Panc1 (cell line): ENCODE measurements around the gene ATF6B.

Experiments
- POLR2AphosphoS5 ChIP-seq: IDR thresholded peaks from 2 replicates; pipeline ENCODE4 v1.6.1; 2012; ENCODE audit warnings: mild to moderate bottlenecking, low read depth, low read length, moderate library complexity
- SIN3A ChIP-seq: IDR thresholded peaks from 2 replicates; pipeline ENCODE4 v1.6.1; 2012; ENCODE audit warnings: low read depth, mild to moderate bottlenecking, low read length, moderate library complexity, borderline replicate concordance; ENCODE audit not compliant: insufficient read depth
- TCF7L2 ChIP-seq: IDR thresholded peaks from 2 replicates; pipeline ENCODE4 v1.6.1; 2011; ENCODE audit warnings: mild to moderate bottlenecking, low read depth, low read length, inconsistent platforms
- TF ChIP-seq, protein P1 (sequence below): fragments of 450-650 bp; IDR thresholded peaks from 2 replicates; pipeline ENCODE4 v1.5.1; 2017; ENCODE audit warnings: mild to moderate bottlenecking
- TF ChIP-seq, protein P2 (sequence below), 2 experiments: IDR thresholded peaks; 2 replicates each; pipeline ENCODE4 v1.6.1; 2011 to 2012; ENCODE audit warnings: low read depth in 2 of 2, control low read depth in 1 of 2, low read length in 1 of 2, mild to moderate bottlenecking in 1 of 2, moderate library complexity in 1 of 2; ENCODE audit not compliant: insufficient read depth in 1 of 2

- TF ChIP-seq, protein P1, sequence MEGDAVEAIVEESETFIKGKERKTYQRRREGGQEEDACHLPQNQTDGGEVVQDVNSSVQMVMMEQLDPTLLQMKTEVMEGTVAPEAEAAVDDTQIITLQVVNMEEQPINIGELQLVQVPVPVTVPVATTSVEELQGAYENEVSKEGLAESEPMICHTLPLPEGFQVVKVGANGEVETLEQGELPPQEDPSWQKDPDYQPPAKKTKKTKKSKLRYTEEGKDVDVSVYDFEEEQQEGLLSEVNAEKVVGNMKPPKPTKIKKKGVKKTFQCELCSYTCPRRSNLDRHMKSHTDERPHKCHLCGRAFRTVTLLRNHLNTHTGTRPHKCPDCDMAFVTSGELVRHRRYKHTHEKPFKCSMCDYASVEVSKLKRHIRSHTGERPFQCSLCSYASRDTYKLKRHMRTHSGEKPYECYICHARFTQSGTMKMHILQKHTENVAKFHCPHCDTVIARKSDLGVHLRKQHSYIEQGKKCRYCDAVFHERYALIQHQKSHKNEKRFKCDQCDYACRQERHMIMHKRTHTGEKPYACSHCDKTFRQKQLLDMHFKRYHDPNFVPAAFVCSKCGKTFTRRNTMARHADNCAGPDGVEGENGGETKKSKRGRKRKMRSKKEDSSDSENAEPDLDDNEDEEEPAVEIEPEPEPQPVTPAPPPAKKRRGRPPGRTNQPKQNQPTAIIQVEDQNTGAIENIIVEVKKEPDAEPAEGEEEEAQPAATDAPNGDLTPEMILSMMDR, result no peak
- TF ChIP-seq SIN3A, result no peak
- TF ChIP-seq POLR2AphosphoS5, result no peak
- TF ChIP-seq, protein P2, sequence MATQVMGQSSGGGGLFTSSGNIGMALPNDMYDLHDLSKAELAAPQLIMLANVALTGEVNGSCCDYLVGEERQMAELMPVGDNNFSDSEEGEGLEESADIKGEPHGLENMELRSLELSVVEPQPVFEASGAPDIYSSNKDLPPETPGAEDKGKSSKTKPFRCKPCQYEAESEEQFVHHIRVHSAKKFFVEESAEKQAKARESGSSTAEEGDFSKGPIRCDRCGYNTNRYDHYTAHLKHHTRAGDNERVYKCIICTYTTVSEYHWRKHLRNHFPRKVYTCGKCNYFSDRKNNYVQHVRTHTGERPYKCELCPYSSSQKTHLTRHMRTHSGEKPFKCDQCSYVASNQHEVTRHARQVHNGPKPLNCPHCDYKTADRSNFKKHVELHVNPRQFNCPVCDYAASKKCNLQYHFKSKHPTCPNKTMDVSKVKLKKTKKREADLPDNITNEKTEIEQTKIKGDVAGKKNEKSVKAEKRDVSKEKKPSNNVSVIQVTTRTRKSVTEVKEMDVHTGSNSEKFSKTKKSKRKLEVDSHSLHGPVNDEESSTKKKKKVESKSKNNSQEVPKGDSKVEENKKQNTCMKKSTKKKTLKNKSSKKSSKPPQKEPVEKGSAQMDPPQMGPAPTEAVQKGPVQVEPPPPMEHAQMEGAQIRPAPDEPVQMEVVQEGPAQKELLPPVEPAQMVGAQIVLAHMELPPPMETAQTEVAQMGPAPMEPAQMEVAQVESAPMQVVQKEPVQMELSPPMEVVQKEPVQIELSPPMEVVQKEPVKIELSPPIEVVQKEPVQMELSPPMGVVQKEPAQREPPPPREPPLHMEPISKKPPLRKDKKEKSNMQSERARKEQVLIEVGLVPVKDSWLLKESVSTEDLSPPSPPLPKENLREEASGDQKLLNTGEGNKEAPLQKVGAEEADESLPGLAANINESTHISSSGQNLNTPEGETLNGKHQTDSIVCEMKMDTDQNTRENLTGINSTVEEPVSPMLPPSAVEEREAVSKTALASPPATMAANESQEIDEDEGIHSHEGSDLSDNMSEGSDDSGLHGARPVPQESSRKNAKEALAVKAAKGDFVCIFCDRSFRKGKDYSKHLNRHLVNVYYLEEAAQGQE (IDR thresholded peaks at IDR 0.05; ENCODE audit: insufficient read depth in 1 of 2, low read depth in 2 of 2, low read length in 1 of 2), result no peak
- no peak for TF ChIP-seq TCF7L2
These were observed 48.6 kb upstream of the ATF6B start for GRCh38 chr6:32176476-32177182.
